Measurements from ENCODE around the gene CTNND1.
A peak's percentile ranks its signal among the peaks of the same experiment; 100 is the strongest.

Gene CTNND1

DNA sequence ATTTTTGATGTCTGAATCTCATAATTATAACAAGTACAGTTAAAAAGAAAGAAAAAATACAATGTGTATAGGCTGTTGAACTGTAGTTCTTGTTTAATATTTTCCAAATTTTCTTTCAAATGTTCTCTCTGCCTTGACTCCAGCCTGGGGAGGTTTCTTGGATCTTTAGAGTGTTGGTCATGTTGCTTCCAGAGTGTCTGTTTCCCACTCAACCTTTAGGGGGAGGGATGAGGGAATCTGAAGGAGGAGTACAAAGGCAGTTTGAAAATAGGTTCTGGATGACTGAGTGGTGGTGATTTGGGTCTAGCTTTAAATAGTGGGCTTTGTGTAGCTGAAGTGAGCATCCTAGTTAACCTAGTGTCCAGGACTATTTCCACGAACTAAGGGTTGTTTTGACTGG, 2.0 kb downstream of the CTNND1 start:
- no peak for DNase-seq (ENCODE audit: low read depth)
- TF ChIP-seq CTCF (IDR thresholded peaks at IDR 0.05; ENCODE audit: control insufficient read depth, extremely low read depth, insufficient read depth), result peak; percentile 37
- peak overlapping the region; percentile 81 for H3K4me3 ChIP-seq (ENCODE audit: low read depth, low read length)

DNA sequence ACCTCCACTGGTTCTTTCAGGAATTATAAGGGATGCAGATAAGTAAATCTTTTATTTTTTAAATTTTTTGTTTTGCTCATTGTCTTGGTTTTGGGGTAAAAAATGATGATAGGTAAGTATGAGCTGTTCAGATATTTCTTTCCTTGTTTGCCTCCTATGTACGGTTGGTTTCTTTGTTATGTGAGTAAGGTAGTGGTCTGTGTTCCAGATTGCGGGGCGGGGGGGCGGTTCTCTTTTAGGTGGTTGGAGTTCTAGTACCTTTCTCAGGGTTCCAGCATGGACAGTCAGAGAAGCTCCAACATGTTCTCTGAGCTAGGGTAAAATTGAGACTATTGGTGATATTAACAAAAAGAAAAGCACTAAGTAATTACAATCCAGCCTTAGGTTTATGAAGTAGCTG, 2.4 kb downstream of the CTNND1 start:
- no peak for TF ChIP-seq CTCF (IDR thresholded peaks at IDR 0.05; ENCODE audit: control insufficient read depth, extremely low read depth, insufficient read depth)
- H3K4me3 ChIP-seq (ENCODE audit: low read depth, low read length), result peak overlapping the region; percentile 81
- DNase-seq (ENCODE audit: low read depth), result no peak

- no peak for TF ChIP-seq CTCF (IDR thresholded peaks at IDR 0.05; ENCODE audit: control insufficient read depth, extremely low read depth, insufficient read depth)
- H3K4me3 ChIP-seq (ENCODE audit: low read depth, low read length), result peak overlapping the region; percentile 81
- no peak for DNase-seq (ENCODE audit: low read depth)
Observed at GRCh38 chr11:57764566-57764965, 3.0 kb downstream of the CTNND1 start.

DNA sequence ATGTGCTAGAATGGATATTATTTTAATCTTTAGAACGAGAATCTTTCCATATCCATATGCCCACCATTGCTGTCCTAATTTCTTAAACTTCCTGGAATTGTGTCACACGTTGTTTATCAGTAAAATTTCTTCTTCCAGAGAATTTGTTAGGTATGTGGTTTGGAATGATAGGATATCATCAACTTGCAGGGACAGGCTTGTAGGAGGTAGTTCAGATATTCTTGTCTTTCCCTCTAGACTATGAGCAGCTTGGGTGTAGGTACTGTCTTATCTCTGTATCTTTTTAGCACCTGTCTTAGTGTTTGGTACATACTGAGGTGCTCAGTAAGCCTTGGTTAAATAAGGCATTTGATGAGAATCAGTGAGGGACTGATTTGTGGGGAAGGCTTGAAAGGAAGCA, 3.4 kb downstream of the CTNND1 start:
- H3K4me3 ChIP-seq (ENCODE audit: low read depth, low read length), result peak overlapping the region; percentile 81
- DNase-seq (ENCODE audit: low read depth), result no peak
- TF ChIP-seq CTCF (IDR thresholded peaks at IDR 0.05; ENCODE audit: control insufficient read depth, extremely low read depth, insufficient read depth), result no peak

DNA sequence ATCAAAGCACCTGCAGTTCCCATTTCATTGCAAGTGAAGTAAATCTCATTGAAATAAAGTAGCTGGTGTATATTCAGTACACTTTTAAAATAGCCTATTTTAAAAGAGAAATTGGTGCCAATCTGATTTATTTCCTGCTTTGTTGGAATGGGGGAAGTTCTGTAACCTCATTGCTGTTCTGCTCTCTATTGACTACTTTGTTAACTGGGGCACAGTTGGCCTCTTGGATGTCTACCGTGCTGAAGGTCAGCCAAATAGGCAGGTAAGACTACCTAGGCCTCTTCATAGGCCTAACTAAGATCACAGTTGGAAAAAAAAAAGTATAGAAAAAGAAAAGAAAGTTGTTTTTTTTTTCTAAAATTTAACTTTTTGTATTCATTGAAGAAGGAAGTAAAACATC, 9.2 kb downstream of the CTNND1 start:
- no peak for TF ChIP-seq CTCF (IDR thresholded peaks at IDR 0.05; ENCODE audit: control insufficient read depth, extremely low read depth, insufficient read depth)

DNA sequence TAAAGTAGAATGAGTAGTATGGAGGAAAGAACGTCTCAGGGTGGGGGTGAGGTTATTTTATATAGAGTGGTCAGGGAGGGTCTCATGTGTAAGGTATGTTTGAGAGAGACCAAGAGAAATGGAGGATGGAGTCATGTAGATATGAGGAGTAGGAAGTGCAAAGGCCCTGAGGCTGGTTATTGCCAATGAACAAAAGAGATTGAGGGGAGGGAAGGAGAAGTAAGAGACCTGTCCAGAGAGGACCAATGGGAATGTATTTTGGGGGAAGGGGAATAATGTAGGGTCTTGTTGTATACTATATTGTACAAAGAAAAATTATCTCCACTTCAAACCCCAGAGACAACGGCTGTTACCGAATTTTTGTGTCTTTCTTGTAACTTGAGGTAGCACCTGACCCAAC, 9.8 kb downstream of the CTNND1 start:
- no peak overlapping the region for H3K4me3 ChIP-seq (ENCODE audit: low read depth, low read length)
- no peak for TF ChIP-seq CTCF (IDR thresholded peaks at IDR 0.05; ENCODE audit: control insufficient read depth, extremely low read depth, insufficient read depth)
- DNase-seq (ENCODE audit: low read depth), result no peak

More for the DNA sequence above, 9.2 kb downstream of the CTNND1 start:
- DNase-seq (ENCODE audit: low read depth), result no peak
- H3K4me3 ChIP-seq (ENCODE audit: low read depth, low read length), result no peak overlapping the region

GRCh38 chr11:57772562-57772961, 11.0 kb downstream of the CTNND1 start:
- no peak for DNase-seq (ENCODE audit: low read depth)
- H3K4me3 ChIP-seq (ENCODE audit: low read depth, low read length), result 0 out of 2 replicates have a peak overlapping the region, but pooled peaks have one; percentile 20
- TF ChIP-seq CTCF (IDR thresholded peaks at IDR 0.05; ENCODE audit: control insufficient read depth, extremely low read depth, insufficient read depth), result no peak

Measured in LNCaP clone FGC (cell line).